Testis (tissue), 2 donors: ENCODE results near the gene BAHCC1.

Source experiments
- CTCF ChIP-seq, 3 experiments: fragments of 450-650 bp in 2 of 3; fragments of 200-600 bp in 1 of 3; sonication (generic) in 1 of 3; IDR thresholded peaks; one replicate each; pipeline ENCODE4 v1.5.1; 2016 to 2019; ENCODE audit warnings: antibody characterized with exemption in 3 of 3, mild to moderate bottlenecking in 2 of 3, moderate library complexity in 1 of 3
- POLR2A ChIP-seq: fragments of 450-650 bp; IDR thresholded peaks from one replicate; pipeline ENCODE4 v1.6.1; 2017; ENCODE audit warnings: antibody characterized with exemption, mild to moderate bottlenecking, moderate library complexity

GRCh38 chr17:81412490-81413093, 17.3 kb downstream of the BAHCC1 start:
- TF ChIP-seq CTCF (IDR thresholded peaks at IDR 0.05) (no peak), POLR2A (no peak)
